8988T (cell line): ENCODE results near the gene PEX5.
"Not testable (repeated sequence)": the region's sequence is repeated elsewhere in the genome, so short reads cannot be mapped to it uniquely, and the experiment has no call there.

Experiments
- DNase-seq: peaks from one replicate; pipeline ENCODE4 v3.0.0; 2011

PEX5 gene

DNA sequence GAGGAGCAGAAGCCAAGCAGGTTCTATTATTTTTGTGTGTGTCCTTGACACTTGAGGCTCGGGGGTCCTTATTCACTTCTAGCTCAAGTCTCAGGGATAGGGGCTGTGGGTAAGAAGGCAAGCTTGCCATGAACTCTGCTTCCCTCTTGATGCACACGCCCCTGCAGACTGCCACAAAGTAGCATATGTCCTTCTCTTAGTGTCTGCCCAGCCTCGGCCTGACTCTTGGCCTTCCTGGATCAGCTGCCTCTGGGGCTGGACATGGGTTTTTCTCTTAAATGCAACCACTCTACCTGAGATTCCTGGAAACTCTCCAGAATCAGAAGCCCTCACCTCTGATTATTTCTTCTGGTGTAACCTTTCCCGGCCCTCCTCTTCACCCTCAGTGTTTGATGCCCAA, 28.2 kb upstream of the PEX5 start:
- DNase-seq = no peak

DNA sequence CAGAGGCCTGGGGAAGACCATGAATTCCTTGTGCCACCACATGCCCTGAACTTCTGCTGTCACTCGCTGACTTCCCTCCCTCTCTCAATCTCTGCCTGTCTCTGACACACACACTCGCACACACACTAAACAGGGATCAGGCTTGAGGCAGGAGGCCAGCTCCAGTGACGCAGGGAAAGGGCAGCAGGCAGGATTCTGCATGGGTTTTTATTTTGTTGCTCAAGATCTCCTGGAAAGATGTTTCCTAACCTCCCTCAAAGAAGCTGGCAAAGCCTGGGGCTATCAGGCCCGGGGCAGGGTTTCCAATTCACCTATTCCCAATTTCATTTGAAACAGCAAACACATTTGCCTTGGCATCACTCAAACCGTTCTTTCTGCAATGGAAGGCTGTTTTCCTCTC, 27.7 kb upstream of the PEX5 start:
- DNase-seq = no peak

DNA sequence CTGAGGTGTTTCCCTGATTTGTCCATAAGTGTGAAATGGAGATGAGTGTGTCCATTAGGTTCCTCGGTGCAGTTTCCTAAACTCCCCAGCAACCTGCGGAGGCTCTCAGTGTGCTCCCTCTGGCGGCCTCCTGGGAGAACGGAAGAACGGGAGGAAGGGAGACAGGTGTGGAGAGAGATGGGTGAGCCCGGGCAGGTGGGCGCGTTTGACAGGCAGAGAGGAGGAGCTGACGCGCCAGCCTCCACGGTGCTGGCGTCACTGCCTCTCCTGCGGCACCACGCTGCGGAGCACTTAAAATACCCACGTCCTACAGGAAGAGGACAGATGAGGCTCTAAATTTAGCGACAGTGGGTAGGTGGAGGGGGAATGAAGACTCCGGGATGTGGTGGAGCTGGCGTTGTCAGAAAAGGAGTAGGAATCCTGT, 26.8 kb upstream of the PEX5 start:
- peak; percentile 29 for DNase-seq

DNA sequence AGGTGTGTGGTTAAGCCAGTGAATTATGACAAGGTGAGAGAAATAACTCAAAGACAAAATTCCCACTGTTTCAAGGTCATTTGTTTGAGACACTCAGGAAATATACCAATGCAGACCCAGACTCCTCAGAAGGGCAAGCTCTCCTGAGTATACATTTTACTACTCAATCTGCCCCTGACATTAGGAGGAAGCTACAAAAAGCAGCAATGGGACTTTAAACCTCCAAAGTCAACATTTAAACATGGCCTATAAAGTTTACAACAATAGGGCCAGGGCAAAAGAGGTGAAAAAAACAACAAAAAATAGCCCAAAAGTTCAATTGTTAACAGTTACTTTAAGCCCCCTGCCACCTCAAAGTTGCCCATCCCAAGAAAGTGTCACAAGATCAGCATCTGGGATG, 19.5 kb upstream of the PEX5 start:
- no peak for DNase-seq

DNA sequence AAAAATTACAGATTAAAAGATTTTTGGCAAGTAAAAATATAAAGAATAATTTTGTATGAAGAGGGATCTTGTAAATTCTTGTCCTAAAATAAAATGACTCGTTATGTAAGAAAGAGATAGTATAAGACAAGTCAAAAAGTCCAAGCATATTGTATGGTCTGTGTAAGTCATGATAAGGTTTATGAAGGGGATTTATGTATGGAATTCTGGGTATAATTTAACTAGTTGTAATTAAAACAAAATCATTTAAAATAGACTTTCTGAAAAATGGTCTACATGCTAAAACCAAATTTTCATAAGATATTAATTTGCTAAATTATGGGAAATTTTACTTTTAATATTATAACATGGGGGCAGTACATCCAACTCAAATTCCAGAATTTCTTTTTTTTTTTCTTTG, 17.6 kb upstream of the PEX5 start:
- DNase-seq = no peak

DNA sequence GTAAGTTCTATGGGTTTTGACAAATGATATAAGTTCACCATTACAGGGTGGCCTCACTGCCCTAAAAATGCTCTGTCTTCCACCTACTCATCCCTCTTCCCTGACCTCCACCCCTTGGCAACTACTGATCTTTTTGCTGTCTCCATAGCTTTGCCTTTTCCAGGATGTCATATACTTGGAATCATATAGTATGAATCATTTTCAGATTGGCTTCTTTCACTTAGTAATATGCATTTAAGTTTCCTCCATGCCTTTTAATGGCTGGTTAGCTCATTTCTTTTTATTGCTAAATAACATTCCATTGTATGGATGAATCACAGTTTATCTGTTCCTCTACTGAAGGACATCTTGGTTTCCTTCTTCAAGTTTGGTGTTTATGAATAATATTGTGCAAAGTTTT, 14.0 kb upstream of the PEX5 start:
- no peak for DNase-seq

DNA sequence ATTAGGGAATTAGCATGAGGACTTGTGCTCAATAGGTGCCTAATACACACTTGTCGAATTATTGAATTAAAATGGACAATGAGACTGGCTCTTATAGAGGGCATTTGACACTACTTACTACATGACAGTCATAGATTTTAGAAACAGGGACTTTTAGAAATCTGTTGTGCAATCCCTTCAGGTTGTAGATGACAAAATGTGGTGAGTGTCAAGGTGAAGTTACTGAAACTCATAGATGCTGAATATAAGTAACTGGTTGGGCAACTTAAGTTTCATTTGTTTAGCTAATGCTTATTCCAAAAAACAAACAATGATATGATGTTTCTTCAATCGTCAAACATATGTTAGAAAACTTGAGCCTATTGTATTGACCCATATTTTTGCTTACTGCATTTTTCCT, 12.9 kb upstream of the PEX5 start:
- DNase-seq = no peak

DNA sequence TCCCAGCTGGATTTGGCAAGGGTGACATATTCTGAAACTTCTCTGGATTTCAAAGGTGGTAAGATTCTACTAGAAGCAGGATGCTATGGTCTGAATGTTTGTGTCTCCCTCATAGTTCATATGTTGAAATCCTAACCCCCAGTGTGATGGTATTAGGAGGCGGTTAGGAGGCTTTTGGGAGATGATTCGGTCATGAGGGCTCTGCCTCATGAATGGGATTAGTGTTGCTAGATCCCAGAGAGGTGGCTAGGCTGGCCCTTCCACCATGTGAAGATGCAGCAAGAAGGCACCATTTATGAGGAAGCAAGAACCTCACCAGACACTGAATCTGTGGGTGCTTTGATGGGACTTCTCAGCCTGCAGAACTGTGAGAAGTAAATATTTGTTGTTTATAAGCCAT, 11.0 kb upstream of the PEX5 start:
- no peak for DNase-seq

DNA sequence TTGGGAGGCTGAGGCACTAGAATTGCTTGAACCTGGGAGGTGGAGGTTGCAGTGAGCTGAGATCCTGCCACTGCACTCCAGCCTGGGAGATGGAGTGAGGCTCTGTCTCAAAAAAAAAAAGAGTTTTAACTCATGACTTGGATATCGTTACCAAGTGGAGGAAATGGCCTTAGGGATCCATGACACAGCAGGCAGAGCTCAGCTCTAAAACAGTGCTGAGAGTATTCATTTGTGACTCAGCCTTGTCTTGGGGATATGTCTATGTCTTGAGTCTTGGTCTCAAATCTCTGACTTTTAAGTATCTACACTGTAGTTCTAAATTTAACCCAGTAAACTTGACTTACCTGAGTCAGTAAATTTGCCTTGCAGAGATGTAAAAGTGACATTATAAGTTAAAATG, 8.8 kb upstream of the PEX5 start:
- no peak for DNase-seq

DNA sequence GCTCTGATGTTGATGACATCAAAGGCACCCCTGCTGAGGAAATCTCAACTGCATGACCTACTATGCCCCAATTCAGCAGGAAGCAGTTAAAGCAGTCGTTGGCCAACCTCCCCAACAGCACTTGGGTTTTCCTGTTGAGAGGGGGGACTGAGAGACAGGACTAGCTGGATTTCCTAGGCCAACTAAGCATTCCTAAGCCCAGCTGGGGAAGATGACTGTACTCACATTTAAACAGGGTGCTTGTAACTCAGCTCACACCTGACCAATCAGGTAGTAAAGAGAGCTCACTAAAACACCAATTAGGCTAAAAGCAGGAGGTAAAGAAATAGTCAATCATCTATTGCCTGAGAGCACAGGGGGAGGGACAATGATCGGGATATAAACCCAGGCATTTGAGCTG, 3.4 kb upstream of the PEX5 start:
- DNase-seq = not testable (repeated sequence)

DNA sequence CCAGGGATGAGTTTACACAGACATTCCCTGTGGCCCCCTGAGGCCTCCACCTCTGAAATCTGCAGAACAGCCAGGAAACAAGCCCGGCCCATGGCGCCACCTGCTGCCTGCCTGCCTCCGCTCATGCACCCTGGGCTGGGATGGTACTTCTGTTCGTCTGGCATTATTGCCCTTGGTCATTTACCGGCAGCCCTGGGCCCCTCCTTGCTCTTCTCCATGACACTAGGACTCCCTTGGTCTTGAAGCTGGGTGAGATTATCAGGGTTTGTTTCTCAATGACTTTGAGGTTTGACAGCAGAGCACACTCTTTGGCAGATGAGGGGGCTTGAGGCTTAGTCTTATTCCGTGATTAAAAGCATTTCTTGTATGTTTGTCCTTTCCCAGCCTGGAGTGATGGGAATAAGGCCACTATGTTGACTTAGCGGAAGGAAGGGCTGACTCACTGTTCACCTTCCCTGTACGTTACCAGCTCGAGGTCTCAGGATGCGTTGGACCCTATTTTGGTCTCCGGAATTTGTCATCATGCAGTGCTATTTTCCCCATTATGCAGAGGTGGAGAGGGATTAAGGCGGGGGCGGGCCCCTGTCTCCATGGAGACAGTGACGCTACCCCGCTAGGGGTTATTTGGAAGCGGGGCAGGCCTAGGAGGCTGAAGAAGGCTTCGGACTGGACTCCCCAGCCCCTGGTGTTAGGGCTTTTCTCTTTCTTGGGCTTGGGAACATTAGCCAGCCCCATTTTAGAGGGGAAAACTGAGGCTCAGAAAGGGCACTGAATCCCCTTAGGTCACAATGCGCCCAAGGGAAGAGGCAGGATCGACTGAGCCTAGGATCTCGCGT, 706 bp upstream of the PEX5 start:
- DNase-seq = peak; percentile 32

DNA sequence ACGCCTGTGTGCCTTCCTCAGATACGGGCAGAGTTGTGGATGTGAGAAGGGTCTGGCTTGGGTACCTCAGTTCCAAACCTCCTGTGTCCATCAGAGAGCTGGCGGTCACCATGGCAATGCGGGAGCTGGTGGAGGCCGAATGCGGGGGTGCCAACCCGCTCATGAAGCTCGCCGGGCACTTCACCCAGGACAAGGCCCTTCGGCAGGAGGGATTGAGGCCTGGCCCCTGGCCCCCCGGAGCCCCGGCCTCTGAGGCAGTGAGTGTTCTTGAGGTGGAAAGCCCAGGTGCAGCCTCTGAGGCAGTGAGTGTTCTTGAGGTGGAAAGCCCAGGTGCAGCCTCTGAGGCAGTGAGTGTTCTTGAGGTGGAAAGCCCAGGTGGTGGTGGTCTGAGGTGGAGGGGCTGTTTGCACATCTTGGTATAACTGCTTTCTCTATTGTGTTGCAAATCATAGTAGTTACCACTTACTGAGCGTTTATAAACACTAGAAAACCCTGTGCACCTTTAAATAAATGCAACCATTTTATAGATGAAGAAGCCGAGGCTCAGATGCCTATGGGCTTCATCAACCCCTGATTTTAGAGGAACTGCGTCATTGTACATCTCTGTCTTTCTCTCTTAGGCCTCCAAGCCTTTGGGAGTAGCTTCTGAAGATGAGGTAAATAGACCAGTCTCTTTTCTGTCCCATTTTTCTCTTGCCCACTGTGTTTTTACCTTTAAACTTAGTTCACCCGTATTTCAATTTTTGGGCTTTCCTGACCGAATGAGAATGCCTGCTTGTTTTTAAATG, 976 bp downstream of the PEX5 start:
- no peak for DNase-seq

DNA sequence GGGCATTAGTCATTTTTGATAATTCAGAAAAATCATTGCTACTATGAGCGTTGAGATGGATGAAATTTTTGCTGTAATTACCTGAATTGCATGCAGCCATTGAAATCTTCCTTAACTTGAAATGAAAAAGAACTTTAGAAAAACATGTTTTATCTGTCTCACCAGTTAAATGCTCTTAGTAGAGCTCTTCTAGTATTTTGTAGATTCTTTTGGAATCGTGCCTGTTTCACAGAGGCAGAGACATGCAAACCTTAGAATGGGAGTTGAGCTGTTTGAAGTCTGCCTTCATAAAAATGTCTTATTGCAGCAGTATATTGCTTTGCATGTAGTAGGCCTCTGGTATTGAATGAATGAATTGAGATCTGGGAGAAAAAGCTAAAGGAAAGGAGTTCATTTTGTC, 4.2 kb downstream of the PEX5 start:
- DNase-seq = no peak

DNA sequence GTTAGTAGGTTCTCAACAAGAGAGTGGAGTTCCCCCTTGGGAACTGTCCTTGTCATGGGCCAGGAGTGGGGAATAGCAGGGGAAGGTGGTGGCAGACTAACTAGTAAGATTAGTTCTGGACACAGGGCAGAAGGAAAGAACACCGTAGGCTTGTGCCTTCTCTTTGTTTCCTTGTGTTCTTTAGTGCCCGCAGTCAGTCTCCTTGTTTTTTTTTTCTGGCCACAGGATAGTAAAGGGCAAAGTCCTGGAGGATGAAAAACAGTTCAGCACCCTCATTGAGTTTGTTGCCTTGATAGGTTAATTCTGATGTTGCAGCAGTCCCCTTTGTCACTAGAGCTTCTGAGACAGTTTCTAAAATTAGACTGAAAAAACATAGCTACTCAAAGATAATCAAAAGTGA, 8.4 kb downstream of the PEX5 start:
- no peak for DNase-seq

DNA sequence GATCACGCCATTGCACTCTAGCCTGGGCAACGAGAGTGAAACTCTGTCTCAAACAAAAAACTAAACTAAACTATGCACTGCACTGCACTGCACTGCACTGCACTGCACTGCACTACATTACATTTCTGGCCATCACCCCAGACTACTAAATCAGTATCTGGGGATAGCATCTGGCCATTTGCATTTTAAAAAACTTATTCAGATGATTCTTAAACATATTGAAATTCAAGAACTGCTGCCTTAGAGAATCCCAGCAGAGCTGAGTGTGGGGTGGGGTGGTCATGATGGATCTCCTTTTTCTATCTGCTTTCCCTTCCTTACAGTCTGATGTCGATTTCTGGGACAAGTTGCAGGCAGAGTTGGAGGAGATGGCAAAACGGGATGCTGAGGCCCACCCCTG, 13.6 kb downstream of the PEX5 start:
- no peak for DNase-seq

DNA sequence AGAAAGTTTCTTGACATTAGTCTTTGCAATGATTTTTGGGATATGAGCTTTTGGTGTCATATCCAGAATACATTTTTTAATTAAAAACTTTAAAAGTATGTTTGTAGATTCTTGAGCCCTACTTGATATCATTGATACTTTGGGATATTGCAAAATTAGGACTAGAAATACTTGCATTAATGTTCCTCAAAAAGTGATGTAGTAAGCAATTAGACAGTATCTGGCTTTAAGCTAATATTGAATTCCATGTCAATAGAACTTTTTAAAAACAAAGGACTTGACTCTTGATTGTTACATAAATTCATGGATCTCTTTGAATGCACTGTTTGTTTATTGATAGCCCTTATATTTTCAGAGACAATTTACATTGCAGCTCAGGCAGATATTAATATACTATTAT, 15.6 kb downstream of the PEX5 start:
- DNase-seq = no peak

DNA sequence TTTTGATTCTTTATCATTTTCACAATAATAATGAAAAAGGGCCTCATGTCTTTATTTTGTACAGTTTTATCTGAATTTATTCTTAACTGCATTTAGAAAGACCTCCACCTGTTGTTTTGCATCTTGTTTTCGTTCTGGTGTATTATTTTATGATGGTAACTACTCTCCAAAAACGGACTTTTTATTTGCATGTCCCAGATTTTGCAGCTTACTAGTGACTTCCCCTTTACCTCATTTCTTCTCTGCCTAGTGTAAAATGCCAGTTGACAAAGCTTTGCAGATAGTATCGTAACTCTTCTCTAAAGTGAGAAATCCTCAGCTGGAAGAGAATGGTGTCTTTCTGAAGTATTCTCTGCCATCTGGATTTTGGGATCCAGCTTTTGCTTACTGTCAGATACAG, 17.2 kb downstream of the PEX5 start:
- DNase-seq = no peak

DNA sequence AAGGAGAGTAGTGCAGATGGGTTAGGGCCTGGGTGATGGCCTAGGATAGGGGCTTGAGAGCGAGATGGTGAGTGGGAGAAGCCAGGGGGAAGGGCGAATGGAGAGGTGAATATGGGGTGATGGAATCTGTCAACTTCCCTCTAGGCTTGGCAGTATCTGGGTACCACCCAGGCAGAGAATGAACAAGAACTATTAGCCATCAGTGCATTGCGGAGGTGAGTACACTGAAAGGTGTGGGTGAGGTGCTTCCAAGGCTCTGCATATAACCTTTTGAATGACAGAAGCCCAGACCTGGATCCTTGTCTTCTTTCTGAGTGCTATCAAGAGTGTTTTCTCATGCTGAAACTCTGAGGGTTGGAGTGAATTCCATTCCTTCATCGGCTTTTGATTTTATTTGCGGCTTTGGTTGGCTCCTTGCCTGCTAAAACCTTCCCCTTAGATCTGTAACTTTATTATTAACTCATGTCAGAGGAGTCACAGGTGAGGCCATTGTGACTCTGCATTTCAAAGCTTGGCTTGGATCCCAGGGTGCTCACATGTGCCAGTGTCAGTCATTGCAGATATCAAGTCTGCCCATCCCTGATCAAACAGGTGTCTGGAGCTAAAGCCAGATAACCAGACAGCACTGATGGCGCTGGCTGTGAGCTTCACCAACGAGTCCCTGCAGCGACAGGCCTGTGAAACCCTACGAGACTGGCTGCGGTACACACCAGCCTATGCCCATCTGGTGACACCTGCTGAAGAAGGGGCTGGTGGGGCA, 18.6 kb downstream of the PEX5 start:
- DNase-seq = no peak

DNA sequence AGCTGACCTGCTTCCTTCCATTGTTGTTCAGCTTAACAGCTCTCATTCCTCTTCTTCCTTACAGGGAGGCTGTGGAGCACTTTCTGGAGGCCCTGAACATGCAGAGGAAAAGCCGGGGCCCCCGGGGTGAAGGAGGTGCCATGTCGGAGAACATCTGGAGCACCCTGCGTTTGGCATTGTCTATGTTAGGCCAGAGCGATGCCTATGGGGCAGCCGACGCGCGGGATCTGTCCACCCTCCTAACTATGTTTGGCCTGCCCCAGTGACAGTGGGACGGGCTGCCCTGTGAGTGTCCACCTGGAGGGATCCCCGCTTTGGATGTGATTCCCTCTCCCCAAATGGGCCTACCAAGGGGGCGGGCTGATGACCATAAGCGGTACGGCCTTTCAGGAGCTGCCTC, 20.5 kb downstream of the PEX5 start:
- no peak for DNase-seq

DNA sequence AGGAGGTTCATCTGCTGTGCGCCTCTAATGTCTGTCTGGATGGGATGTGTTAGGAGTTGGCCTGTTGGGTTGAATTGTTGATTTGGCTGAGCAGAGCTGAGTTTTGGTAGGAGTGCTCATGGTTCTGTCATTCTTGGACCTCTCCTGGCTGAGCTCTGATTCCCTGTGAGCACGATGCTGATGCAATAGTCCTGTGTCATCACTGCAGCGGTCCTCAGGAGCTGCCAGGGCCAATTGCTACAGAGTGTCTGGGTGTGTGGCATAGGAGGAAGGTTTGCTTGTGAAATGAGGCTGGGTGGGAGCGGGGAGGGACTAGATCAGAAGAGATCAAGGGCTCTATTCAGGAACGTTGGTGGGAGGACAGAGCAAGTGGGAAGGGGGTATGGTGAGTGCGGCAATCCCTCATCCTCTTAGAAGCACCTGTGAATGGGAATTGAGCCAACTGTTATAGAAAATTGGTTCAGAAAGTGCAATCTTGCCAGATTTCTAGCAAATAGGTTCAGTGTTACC, 21.2 kb downstream of the PEX5 start:
- no peak for DNase-seq

DNA sequence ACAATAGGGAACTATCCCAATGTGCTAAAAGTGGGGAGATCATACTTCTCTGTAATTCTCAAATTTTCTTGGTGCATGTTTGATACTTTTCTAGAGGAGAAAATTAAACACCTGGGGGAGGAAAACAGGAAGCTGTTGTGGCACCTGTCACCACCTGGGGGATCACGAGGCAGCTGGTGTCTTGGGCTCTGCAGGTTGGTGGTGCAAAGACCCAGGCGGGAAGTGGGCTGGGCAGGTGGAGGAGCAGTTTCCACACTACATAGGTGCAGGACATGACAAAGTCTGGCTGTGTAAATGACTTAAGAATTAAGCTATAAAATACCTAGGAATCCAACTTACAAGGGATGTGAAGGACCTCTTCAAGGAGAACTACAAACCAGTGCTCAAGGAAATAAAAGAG, 23.2 kb downstream of the PEX5 start:
- no peak for DNase-seq

DNA sequence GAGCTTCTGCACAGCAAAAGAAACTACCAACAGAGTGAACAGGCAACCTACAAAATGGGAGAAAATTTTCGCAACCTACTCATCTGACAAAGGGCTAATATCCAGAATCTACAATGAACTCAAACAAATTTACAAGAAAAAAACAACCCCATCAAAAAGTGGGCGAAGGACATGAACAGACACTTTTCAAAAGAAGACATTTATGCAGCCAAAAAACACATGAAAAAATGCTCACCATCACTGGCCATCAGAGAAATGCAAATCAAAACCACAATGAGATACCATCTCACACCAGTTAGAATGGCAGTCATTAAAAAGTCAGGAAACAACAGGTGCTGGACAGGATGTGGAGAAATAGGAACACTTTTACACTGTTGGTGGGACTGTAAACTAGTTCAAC, 24.3 kb downstream of the PEX5 start:
- DNase-seq = not testable (repeated sequence)

DNA sequence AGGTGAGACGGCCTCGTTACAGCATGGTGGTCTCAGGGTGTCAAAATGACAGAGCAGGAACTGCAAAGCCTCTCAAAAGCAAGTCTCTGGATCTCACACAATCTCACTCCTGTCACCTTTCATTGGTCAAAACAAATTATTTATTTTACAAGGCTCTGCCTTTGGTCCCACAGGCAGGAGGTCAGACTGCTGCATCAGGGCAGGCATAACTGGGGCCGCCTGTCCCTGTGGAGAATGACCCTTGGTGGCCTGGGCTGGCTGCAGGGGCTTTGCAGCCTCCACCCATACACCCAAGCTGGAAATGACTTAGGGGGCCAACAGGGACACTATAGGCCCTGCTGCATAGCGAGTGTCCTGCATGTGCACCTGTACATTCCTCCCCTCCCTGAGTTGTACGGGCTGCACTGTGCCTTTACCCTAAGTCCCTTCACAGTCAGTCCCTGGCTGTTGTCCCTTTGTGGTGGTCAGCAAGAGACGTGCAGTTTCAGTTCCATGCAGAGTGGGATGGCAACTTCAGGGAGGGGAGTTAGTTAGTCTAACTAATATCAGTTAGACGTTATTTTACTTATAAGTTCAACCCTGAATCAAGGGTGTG, 28.1 kb downstream of the PEX5 start:
- no peak for DNase-seq
